Mesendoderm (in vitro differentiated cells): Measurements from ENCODE around the gene FOXO6.

Experiments
- DNase-seq: peaks from one replicate; pipeline ENCODE4 v3.0.0; 2013
- H2AK5ac ChIP-seq: 2 replicates; pipeline ENCODE4 v1.6.1; 2013; ENCODE audit warnings: low read length, inconsistent platforms
- H2BK120ac ChIP-seq: 2 replicates; pipeline ENCODE4 v1.6.1; 2013; ENCODE audit warnings: low read depth, mild to moderate bottlenecking, low read length, moderate library complexity, mixed read lengths
- H2BK15ac ChIP-seq: replicated peaks from 2 replicates; pipeline ENCODE4 v1.6.1; 2013; ENCODE audit warnings: low read depth, mild to moderate bottlenecking, moderate library complexity
- H2BK5ac ChIP-seq: 2 replicates; pipeline ENCODE4 v1.6.1; 2013; ENCODE audit warnings: low read length, inconsistent platforms
- H3K18ac ChIP-seq: 2 replicates; pipeline ENCODE4 v1.6.1; 2013; ENCODE audit warnings: mild to moderate bottlenecking, low read length, mixed read lengths
- H3K23ac ChIP-seq: one replicate; pipeline ENCODE4 v1.6.1; 2013; ENCODE audit warnings: low read length
- H3K27ac ChIP-seq: 2 replicates; pipeline ENCODE4 v1.5.1; 2013; ENCODE audit warnings: low read depth, mild to moderate bottlenecking, inconsistent platforms, low read length, moderate library complexity
- H3K27me3 ChIP-seq: 2 replicates; pipeline ENCODE4 v1.6.1; 2013; ENCODE audit warnings: low read length, control low read depth, mild to moderate bottlenecking, inconsistent platforms; ENCODE audit not compliant: insufficient read depth, poor library complexity
- H3K36me3 ChIP-seq: 2 replicates; pipeline ENCODE4 v1.6.1; 2013; ENCODE audit warnings: low read length, inconsistent platforms; ENCODE audit not compliant: control insufficient read depth, insufficient read depth
- H3K4ac ChIP-seq: one replicate; pipeline ENCODE4 v1.6.1; 2013; ENCODE audit warnings: low read depth, mild to moderate bottlenecking, low read length, moderate library complexity
- H3K4me1 ChIP-seq: 2 replicates; pipeline ENCODE4 v1.6.1; 2013; ENCODE audit warnings: low read depth, low read length, inconsistent platforms; ENCODE audit not compliant: control insufficient read depth
- H3K4me2 ChIP-seq: 2 replicates; pipeline ENCODE4 v1.6.1; 2013; ENCODE audit warnings: low read length
- H3K4me3 ChIP-seq: 2 replicates; pipeline ENCODE4 v1.5.1; 2013; ENCODE audit warnings: mild to moderate bottlenecking, low read length
- H3K56ac ChIP-seq: one replicate; pipeline ENCODE4 v1.6.1; 2013; ENCODE audit warnings: low read length
- H3K79me1 ChIP-seq: 2 replicates; pipeline ENCODE4 v1.6.1; 2013; ENCODE audit warnings: low read length, inconsistent platforms
- H3K79me2 ChIP-seq: 2 replicates; pipeline ENCODE4 v1.6.1; 2013; ENCODE audit warnings: mild to moderate bottlenecking, low read length; ENCODE audit not compliant: control insufficient read depth, insufficient read depth
- H3K9ac ChIP-seq: 2 replicates; pipeline ENCODE4 v1.6.1; 2013; ENCODE audit warnings: low read length, inconsistent platforms
- H4K5ac ChIP-seq: one replicate; pipeline ENCODE4 v1.6.1; 2013; ENCODE audit warnings: low read length
- H4K8ac ChIP-seq: one replicate; pipeline ENCODE4 v1.6.1; 2013; ENCODE audit warnings: low read depth, mild to moderate bottlenecking, control low read depth, low read length, moderate library complexity
- WGBS: extraction: QIAGEN DNeasy Blood & Tissue Kit; methylation state at CpG from one replicate; pipeline ENCODE4 v1.1.7; 2013; ENCODE audit warnings: low lambda C conversion rate, missing lambda C conversion rate; ENCODE audit not compliant: insufficient coverage; ENCODE audit errors: extremely low coverage; 5-methylcytosine and 5-hydroxymethylcytosine counted together

Gene FOXO6

DNA sequence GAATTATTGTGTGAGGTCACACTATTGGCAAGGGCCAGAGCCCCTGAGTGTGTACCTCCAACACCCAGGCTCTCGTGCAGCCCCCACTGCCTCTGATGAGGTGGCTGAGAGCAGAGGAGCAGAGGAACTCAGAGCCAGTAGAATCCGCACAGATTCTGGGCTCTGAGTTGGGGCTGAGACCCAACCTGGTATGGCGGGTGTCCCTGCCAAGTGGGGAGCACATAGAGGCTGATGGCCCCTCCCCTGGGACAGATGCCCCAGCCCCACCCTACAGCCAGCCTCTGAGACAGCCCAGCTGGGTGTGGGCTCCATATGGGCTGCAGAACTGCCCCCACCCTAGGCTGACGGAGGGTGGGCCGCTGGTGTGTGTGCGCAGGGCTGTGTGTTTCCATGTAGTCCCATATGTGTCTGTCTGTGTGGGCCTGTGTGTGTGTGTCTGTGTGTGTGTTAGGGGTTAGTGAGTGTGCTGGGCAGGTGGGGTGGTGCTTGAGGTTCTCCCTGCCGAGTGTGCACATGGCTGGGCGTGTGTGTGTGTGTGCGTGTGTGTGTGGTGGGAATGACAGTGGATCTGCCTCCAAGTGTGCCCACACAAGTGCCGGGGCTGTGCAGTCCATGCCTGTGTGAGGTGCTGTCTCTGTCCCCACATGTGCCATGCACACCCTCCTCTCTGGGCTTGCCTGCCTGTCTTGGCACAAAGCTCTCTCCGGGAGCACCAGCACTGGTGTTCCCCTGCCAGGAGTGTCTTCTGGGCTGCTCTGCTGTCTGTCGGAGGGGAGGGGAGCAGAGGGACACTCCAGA, 24.4 kb downstream of the FOXO6 start:
- no peak overlapping the region for H3K9ac ChIP-seq
- no peak overlapping the region for H3K23ac ChIP-seq
- H3K27me3 ChIP-seq: peaks cover 9% of the 10 kb centered on the region
- H3K79me1 ChIP-seq: no peaks in the 10 kb centered on the region
- H2BK120ac ChIP-seq: no peak overlapping the region
- WGBS: no CpG with 5 or more reads among the region's 12 CpGs
- no peak overlapping the region for H3K4ac ChIP-seq
- H2BK15ac ChIP-seq: no peak overlapping the region
- H3K56ac ChIP-seq: no peak overlapping the region
- no peak overlapping the region for H3K18ac ChIP-seq
- no peak overlapping the region for H4K5ac ChIP-seq
- DNase-seq: no peak
- peaks cover 2% of the 10 kb centered on the region for H3K4me1 ChIP-seq
- H3K27ac ChIP-seq: no peak overlapping the region
- no peak overlapping the region for H2BK5ac ChIP-seq
- no peak overlapping the region for H3K4me2 ChIP-seq
- no peaks in the 10 kb centered on the region for H3K36me3 ChIP-seq
- no peak overlapping the region for H4K8ac ChIP-seq
- H3K79me2 ChIP-seq: no peaks in the 10 kb centered on the region
- H2AK5ac ChIP-seq: no peak overlapping the region
- no peak overlapping the region for H3K4me3 ChIP-seq

- WGBS: 90% methylated on average over 2 of the region's 7 CpGs
- no peak for DNase-seq
- Histone ChIP-seq H3K18ac (no peak overlapping the region), H3K4me1 (peaks cover 2% of the 10 kb centered on the region), H4K8ac (no peak overlapping the region), H3K79me1 (no peaks in the 10 kb centered on the region), H2BK15ac (no peak overlapping the region), H3K27me3 (peaks cover 5% of the 10 kb centered on the region), H3K79me2 (no peaks in the 10 kb centered on the region), H3K56ac (no peak overlapping the region), H3K4me2 (no peak overlapping the region), H3K9ac (no peak overlapping the region), H3K27ac (no peak overlapping the region), H4K5ac (no peak overlapping the region), H3K4me3 (no peak overlapping the region), H3K23ac (no peak overlapping the region), H2BK120ac (no peak overlapping the region), H2BK5ac (no peak overlapping the region), H2AK5ac (no peak overlapping the region), H3K4ac (no peak overlapping the region), H3K36me3 (no peaks in the 10 kb centered on the region)
These were observed 25.0 kb downstream of the FOXO6 start for GRCh38 chr1:41386196-41386663.

DNA sequence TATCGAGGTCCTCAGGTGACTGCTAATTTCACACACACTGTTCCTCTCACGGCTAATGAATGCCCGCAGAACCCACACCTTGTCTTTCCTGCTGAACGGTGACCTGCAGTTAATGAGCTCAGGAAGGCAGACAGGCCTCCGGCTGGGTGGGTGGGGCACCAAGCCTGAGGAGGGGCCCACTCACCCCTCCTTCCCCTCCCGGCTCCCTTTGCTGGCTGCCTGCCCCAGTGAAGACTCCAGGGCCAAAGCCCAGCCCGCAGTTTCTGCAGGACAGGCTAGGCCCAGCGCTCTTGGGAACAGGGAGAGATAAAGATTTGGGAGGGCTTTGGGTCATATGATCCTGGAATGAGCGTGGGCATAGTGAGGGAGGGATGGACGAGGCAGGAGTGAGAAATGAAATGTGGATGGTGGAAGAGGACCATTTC, 26.4 kb downstream of the FOXO6 start:
- Histone ChIP-seq H3K18ac (no peak overlapping the region), H4K5ac (no peak overlapping the region), H3K4me2 (no peak overlapping the region), H3K9ac (no peak overlapping the region), H3K27me3 (no peaks in the 10 kb centered on the region), H2AK5ac (no peak overlapping the region), H4K8ac (no peak overlapping the region), H3K23ac (peak overlapping the region; percentile 45), H3K4me1 (peaks cover 2% of the 10 kb centered on the region), H3K56ac (peak overlapping the region; percentile 70), H2BK120ac (no peak overlapping the region), H3K79me2 (no peaks in the 10 kb centered on the region), H3K27ac (no peak overlapping the region), H2BK15ac (no peak overlapping the region), H3K4me3 (no peak overlapping the region), H2BK5ac (no peak overlapping the region), H3K4ac (no peak overlapping the region), H3K79me1 (no peaks in the 10 kb centered on the region), H3K36me3 (no peaks in the 10 kb centered on the region)
- peak; percentile 95 for DNase-seq
- no CpG with 5 or more reads among the region's 10 CpGs for WGBS

DNA sequence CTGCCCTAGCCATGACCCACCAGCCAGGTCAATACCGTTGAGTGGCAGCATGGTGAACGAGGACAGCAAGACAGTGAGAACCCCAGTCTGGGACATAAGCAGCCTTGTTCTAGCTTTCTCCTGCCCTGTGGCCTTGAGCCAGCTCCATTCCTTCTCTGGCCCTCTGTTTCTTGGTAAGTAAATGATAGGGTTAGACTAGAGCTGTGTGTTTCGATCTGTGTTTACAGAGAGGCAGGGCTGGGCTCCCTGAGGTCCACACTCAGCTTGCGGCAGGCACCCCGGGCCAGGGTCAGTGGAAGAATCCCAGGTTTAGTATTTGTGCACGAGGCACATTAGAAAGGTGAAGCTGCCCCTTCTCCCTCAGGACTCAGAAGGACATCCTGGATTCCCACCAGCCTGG, 27.3 kb downstream of the FOXO6 start:
- H3K18ac ChIP-seq: no peak overlapping the region
- H2BK5ac ChIP-seq: no peak overlapping the region
- no peak overlapping the region for H3K4me3 ChIP-seq
- no peaks in the 10 kb centered on the region for H3K27me3 ChIP-seq
- DNase-seq: no peak
- H3K4ac ChIP-seq: no peak overlapping the region
- no peaks in the 10 kb centered on the region for H3K79me2 ChIP-seq
- no peak overlapping the region for H3K4me2 ChIP-seq
- H2BK15ac ChIP-seq: no peak overlapping the region
- H3K4me1 ChIP-seq: peaks cover 2% of the 10 kb centered on the region
- no peak overlapping the region for H2BK120ac ChIP-seq
- H2AK5ac ChIP-seq: no peak overlapping the region
- WGBS: no CpG with 5 or more reads among the region's 6 CpGs
- no peak overlapping the region for H3K27ac ChIP-seq
- no peak overlapping the region for H4K8ac ChIP-seq
- H3K9ac ChIP-seq: no peak overlapping the region
- H4K5ac ChIP-seq: no peak overlapping the region
- H3K36me3 ChIP-seq: no peaks in the 10 kb centered on the region
- H3K56ac ChIP-seq: peak overlapping the region; percentile 34
- no peaks in the 10 kb centered on the region for H3K79me1 ChIP-seq
- no peak overlapping the region for H3K23ac ChIP-seq

GRCh38 chr1:41389009-41389408, 27.8 kb downstream of the FOXO6 start:
- Histone ChIP-seq H3K27ac (no peak overlapping the region), H3K79me2 (no peaks in the 10 kb centered on the region), H3K4ac (no peak overlapping the region), H3K4me3 (no peak overlapping the region), H2AK5ac (no peak overlapping the region), H2BK120ac (no peak overlapping the region), H3K56ac (no peak overlapping the region), H4K8ac (no peak overlapping the region), H2BK5ac (no peak overlapping the region), H3K18ac (no peak overlapping the region), H3K4me2 (no peak overlapping the region), H3K23ac (no peak overlapping the region), H2BK15ac (no peak overlapping the region), H3K79me1 (no peaks in the 10 kb centered on the region), H3K36me3 (no peaks in the 10 kb centered on the region), H3K4me1 (peaks cover 2% of the 10 kb centered on the region), H3K27me3 (no peaks in the 10 kb centered on the region), H4K5ac (no peak overlapping the region), H3K9ac (no peak overlapping the region)
- no peak for DNase-seq
- no CpG with 5 or more reads among the region's 2 CpGs for WGBS

GRCh38 chr1:41390166-41390565, 28.9 kb downstream of the FOXO6 start:
- Histone ChIP-seq H2BK120ac (no peak overlapping the region), H3K18ac (no peak overlapping the region), H4K8ac (no peak overlapping the region), H3K79me1 (no peaks in the 10 kb centered on the region), H3K4me3 (no peak overlapping the region), H3K9ac (no peak overlapping the region), H3K27me3 (no peaks in the 10 kb centered on the region), H3K4me1 (peaks cover 7% of the 10 kb centered on the region), H4K5ac (no peak overlapping the region), H2BK5ac (no peak overlapping the region), H3K4me2 (no peak overlapping the region), H2AK5ac (no peak overlapping the region), H3K4ac (no peak overlapping the region), H3K23ac (no peak overlapping the region), H3K79me2 (no peaks in the 10 kb centered on the region), H2BK15ac (no peak overlapping the region), H3K56ac (no peak overlapping the region), H3K27ac (no peak overlapping the region), H3K36me3 (no peaks in the 10 kb centered on the region)
- no peak for DNase-seq
- no CpG with 5 or more reads among the region's 10 CpGs for WGBS
